NCI-H345 (cell line): ENCODE results near the gene ARIH2.

Experiments used
- DNase-seq: peaks from one replicate; lab custom pipeline; 2025; lab: John Stamatoyannopoulos, UW

Gene ARIH2

DNA sequence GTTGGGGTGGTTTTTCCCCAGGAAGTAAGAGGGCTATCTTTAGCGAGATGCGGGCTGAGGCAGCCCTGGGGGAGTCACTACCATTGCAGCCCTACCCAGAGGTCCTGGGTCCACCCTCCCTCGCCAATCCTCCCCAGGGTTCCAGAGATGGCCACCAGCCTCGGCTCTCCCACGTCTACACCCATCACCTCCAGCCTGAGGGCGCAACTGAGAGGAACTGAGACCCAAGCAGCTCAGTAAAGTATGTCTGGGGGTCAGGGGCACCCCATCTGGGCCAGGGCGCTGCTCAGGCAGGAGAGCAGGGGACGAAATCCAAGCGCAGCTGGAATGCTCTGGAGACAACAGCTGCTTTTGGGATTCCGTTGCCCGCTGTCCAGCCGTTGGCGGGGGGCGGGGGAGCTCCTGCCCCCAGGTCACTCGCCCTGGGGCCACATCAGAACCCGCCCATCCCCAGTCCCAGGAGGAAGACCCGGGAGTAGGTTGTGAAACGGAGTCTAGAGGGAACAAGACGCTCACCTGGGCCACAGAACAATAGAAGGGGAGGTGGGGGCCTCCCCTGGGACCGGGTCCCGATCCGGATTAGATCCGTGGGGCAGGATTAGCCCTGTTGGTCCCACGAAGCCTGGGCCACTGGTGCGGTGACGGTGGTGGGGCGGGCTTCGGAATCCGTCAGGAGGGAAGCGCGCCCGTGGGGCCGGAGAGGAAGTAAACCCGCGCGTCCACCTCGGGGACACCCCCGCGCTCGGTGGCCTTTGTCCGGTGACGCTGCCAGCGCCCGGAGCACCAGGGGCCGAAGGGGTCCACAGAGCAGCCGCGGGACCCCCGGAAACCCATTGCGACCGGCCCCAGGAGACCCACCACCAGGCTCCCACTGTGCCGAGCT, 101.9 kb downstream of the ARIH2 start:
- peak; percentile 20 for DNase-seq

DNA sequence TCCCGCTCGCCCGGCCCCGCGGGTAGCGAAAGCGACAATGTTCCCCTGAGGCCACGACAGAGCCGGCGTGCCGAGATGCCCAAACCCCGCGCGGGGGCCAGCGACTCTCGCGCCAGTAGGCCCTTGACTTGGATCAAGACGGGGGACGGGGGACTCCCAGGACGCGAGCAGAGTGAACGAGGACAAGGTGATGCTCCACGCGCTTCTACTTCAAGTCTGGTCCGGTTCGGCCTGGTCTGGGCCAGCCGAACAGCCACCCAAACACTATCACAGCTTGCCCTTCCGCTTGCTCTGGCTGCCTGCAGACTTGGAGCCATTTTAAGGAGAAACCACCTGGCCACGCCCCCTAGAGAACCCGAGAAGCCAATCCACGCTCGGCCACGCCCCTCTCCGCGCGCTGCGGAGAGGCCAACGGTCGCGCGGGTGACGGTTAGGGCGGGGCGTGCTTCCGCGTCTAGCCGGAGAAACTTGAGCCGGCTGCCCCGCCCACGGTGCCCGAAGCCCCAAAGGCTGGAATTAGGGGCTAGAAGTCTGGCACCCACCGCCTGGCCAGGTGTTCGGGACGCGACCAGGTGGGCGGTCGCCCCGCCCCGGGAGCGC, 102.7 kb downstream of the ARIH2 start:
- DNase-seq: peak; percentile 97

DNA sequence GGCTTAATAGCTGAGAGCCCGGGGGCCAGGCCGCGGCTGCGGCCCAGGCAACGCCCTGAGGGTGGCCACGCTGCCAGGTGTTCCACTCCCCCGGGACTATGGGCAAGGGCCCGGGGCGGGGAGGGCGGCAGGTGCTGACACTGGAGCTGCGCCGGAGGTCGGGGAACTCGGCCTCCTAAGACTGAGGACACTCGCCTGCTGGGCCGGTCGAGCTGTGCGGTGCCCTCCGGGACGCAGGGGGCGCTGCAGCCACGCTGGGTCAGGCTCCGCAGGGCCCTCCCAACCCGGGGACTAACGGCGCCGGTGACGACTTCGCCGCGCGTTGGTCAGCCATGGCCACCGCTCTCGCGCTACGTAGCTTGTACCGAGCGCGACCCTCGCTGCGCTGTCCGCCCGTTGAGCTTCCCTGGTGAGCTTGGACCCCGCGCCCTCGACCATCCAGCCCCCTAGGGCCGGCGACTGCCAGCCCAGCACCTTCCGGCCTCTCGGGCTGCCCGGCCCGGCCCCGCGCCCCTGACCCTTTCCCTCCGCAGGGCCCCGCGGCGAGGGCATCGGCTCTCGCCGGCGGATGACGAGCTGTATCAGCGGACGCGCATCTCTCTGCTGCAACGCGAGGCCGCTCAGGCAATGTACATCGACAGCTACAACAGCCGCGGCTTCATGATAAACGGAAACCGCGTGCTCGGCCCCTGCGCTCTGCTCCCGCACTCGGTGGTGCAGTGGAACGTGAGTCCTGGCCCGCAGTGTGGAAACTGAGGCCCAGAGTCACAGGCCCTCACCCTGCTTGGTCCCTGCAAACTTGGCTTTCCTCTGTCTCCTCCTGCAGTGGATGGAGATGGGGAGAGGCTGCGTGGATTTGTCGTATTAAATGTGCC, 103.4 kb downstream of the ARIH2 start, which contains the start of gene NDUFAF3:
Gene NDUFAF3 (plus strand): TSS at position 309 of the 875 bp plus-strand sequence. CDS start 24 bp downstream, at position 333.
- peak; percentile 95 for DNase-seq

DNA sequence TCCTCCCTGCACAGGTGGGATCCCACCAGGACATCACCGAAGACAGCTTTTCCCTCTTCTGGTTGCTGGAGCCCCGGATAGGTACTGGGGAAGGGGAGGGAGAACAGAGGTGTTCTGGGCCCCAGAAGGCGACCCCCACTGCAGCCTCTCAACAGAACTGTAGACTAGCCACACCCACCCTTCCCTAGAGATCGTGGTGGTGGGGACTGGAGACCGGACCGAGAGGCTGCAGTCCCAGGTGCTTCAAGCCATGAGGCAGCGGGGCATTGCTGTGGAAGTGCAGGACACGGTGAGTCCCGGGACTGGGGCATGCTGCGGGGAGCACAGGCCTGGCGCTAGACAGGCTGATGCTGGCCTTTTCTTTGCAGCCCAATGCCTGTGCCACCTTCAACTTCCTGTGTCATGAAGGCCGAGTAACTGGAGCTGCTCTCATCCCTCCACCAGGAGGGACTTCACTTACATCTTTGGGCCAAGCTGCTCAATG, 104.1 kb downstream of the ARIH2 start:
- DNase-seq: no peak

DNA sequence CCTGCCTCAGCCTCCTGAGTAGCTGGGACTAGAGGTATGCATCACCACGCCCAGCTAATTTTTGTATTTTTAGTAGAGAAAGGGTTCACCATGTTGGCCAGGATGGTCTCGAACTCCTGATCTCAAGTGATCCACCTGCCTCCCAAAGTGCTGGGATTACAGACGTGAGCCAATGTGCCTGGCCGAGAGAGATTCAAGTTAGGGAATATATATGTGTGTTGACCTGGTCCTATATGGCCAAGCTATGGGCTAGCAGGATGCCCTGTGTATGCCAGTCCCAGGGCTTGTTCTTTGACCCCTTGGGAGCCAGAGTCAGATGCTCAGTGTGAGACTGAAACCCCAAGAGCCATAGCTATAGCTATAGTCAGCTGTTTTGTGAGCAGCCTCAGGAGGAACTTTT, 105.1 kb downstream of the ARIH2 start:
- DNase-seq: no peak

DNA sequence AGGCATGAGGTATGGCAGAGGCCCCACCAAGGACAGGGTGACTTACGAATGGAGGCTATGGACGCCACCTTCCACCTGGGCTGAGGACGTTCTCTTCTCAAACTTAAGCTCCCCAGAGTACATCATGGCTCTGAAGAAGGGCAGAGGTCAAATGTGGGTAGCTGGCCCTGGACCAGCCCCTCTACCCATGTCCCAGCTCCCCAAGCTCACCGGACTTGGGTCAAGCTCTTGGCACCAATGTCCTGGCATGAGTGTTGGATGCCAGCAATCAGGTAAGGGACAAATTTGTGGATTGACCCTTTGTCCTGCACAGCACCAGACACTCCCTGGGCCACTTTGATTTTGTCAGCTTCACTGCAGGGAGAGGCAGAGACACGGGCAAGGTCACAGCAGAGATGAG, 105.8 kb downstream of the ARIH2 start:
- DNase-seq: no peak

DNA sequence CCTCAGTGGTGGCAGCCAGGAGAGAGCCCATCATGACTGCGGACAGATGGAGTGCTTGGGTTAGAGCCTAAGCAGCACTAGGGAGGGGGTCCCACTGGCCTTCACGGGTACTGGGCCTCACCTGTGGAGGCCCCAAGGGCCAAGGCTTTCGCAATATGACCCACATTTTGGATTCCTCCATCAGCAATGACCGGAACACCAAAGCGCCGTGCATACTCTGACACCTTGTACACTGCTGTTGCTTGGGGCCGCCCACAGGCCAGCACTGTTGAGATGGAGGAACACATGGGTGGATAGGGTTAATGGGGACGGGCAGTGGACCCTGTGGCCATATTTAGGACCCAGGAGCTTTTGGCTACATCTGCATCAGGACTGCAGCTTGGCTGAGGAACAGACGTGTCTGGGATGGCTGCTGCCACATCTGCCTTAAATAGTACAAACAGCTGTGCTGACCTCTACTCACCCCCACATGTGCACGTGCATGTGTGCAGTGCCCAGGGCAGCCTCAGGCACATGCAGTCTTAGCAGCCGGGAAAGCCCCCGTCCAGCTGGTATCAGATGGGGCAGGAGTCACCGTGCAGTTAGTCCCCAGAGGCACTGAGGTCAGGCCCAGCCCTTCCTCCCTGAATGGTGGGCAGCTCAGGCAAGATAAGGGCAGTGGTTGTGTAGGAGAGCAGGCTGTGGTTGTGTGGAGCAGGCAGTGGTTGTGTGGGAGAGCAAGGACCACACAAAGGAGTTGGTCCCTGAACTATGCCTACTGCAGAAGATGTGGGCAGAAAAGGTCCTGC, 106.6 kb downstream of the ARIH2 start:
- DNase-seq: no peak

DNA sequence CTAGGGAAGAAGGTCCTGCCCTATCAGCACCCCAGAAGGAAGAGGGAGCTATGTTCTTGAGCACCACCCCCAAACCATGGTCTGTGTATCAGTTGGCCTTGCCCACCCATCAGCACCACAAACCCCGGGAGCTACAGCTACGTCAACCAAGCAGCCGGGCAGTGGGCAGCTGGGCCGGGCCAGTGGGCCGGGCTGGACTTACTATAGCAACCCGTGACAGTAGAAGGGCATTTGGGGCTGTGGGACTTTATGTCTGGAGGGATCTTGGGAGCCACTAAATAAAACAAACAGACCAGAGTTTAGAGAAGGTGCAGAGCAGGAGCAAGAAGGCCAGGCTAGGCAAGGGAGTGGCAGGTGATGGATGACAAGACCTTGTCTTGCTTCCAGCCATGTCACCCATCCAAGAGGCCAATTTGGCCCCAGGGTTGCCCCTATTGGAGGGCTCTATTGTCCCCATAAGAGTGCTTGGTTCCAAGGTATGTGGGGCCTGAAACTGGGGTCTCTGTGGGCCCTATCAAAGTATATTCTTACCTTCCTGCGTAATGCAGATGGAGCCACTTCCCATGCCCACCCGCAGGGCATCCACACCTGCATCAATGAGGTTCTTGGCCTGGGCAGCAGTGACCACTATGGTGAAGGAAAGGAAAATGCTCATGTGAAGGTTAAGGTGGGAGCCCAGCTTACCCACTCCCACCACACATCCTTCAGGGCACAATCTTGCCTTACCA, 107.3 kb downstream of the ARIH2 start:
- DNase-seq: no peak

DNA sequence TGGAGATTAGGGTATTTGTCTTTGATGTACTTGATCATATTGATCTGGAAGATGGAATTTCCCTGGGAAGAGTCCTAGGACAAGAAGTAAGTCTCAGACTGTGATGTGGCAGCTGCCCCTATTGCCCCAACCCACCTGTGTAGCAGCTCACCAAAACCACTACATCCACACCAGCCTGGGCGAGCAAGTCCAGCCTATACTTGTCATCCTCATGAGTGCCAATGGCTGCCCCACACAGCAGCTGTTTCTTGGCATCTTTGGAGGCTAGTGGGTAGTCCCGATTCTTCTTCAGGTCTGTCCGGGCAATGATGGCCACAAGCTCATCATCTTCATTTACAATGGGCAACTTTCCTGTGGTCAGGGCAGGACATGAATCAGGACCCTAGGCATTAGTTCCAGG, 107.9 kb downstream of the ARIH2 start:
- DNase-seq: no peak

DNA sequence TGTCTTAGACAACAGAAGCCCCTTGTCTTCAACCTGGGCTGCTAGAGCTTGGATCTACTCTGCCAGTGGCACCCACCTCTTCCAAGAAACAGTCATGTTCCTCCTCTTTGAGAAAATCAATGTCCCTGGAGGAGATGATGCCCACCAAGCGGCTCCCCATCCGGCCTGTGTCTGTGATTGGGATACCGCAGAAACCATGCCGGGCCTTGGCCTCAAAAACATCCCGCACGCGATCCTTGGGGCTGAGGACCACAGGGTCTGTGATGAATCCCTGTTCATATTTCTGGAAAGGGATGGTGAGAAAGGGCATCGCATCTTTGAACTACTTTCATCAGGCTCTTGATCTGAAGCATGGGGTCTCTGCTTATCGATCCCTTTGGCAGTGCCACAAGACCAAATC, 109.0 kb downstream of the ARIH2 start:
- no peak for DNase-seq

DNA sequence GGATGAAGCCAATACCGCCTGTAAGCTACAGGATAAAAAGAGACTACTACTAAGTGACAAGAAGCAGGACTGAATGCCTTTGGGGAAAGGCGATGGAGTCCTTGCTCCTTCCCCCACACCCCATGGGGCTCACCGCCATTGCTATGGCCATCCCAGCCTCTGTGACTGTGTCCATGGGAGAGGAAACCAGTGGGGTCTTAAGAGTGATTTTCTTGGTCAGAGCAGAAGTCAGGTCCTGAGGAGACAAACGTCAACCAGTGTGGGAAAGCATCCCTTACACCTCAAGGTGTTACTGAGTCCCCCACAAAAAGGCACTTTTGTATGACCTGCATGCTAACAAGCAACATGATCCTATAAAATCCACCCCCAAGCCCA, 109.6 kb downstream of the ARIH2 start:
- DNase-seq: no peak

DNA sequence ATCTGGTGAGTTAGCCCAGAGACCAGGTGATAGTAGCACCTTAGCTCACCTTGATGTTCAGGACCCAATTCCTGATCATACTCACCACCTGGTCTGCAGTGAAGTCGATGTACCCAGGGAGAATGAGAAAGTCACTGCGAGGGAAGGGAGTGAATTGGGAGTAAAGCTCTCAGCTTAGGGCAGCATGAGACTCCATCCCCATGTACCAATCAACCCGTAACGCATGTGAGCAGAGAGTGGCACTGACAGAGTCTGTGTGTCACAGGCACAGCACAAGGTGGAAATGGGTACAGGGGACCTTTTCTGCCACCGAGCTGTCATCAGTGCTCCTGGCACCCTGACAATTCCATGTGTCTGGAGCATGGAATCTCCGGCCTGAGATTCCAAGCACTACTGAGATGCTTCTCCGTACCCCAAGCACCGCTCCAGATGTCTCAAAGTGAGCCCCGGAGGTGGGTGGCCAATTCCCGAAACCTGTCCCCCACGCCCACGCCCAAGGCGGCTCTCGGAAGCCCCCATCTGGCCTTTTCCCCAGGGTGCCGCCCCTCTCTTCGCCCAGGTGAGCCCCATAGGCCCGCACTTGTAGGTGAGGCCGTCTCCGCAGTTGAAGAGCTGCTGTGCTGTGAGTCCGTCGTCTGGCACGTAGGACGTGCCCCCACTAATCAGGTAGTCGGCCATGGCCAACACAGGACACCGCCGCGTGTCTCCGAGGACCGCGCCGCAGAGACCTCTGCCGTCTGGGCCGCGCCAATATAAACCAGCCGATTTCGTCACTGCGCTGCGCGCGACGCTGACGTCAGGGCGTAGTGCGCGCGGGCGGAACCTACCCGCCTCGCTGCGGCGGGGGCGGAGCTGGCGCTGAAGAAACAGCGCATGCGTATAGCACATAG, 110.3 kb downstream of the ARIH2 start, which contains the start of gene IMPDH2:
Gene IMPDH2 (minus strand): TSS at position 726 of the 890 bp plus-strand sequence. CDS start 48 bp downstream, at position 678.
- peak; percentile 92 for DNase-seq

DNA sequence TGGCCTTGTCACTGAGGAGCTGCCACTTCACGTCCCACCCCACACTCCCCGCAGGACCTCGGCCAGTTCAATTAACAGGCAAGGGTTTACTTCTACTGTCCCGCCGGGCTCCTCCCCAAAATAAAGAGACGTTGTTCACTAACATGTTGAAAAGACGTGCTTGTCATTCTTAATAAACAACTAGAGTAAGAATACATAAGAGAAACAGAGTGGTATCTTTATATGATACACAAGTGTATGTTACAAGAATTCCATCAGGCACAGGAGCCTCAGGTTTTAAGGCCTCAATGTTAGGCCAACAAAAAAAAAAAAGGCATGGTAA, 110.9 kb downstream of the ARIH2 start:
- no peak for DNase-seq

DNA sequence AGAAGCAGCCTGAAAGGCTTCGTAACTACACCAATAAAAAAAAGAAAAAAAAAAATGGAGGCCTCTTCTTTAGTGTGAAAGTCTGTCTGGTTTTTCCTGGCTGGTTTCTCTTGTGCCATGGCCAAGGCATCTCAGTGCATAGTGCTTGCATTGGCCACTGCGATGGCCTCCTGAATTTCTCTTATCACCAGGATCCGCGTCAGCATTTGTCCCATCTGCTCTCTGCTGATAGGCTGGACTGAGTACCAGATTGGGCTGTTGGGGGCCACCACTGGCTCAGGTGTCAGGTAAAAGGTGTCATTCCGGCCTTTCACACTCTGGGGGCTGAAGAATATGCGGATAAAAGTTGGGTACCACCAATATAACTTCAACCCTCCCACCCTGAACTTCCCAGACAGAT, 111.7 kb downstream of the ARIH2 start:
- DNase-seq: no peak

DNA sequence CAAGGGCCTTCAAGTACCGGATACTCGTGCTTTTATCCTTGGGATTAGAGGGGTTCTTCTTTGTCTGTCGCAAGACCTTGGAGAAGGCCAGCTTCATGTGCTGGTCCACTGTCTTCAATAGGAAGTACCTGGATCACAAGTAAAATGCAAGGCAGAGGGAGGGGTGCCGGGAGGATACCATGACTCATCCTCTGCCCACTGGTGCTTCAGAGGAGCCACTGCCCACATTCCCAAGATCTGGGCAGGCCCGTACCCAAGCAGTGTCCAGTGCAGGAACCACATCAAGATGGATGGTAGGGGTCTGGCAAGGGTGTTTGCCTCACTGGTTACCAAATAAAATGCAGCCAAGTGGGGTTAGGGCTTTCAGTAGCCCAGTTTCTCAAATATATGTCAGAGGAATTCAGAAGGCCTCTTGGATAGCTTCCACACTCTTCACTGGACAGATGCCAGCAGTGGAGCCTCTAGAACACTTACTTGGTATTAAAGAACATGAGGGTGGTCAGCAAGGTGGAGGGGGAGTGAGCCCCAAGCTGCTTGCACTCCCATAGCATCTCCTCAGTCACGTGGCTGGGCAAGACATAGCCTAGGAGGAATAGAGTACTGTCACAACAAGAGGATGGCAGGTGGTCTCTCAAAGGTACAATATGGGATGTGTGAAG, 114.1 kb downstream of the ARIH2 start:
- no peak for DNase-seq

DNA sequence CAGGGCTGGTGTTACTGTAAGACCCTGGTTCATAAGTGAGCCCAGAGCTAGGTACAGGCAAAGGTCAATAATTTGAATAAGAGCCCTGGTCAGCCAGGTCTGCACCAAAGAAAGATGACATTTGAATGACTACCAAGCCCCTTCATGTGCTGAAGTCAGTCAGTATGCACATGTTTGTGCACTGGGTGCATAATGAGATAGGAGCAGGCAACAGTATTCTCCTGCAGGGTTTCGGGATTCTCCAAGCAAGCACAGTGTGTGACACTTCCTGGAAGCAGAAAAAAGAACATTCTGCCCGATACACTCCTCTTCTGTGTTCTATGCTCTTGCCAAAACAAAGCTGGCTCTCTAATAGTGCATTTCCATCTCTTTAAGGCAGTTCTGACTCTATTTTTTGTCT, 116.0 kb downstream of the ARIH2 start:
- DNase-seq: no peak

DNA sequence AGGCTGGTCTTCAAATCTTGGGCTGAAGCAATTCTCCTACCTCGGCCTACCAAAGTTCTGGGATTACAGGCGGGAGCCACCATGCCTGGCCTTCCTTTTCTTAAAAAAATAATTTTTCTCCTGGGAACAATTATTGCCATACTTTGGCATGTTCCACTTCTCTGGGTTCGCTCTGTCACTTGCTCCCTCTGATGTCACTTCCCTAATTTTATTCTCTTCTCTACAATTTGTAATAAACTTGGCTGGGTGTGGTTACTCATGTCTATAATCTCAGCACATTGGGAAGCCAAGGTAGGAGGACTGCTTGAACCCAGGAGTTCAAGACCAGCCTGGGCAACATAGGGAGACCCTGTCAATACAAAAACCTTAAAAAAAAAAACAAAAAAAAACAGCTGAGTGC, 116.6 kb downstream of the ARIH2 start:
- DNase-seq: no peak
